H9 (cell line): Measurements from ENCODE around the gene VAV1. TPM values are rescaled to one million over a fixed set of nuclear protein-coding genes. Genes with fewer than 3 reads are reported as not detected.

Source experiments
- DNase-seq: peaks from one replicate; pipeline ENCODE4 v3.0.0-alpha.2; 2017
- H2AFZ ChIP-seq: one replicate; pipeline ENCODE4 v1.6.1; 2013; ENCODE audit warnings: mild to moderate bottlenecking, low read length, control low read depth, moderate library complexity
- H2AK5ac ChIP-seq: 2 replicates; pipeline ENCODE4 v1.6.1; 2013; ENCODE audit warnings: low read length, control low read depth, mixed read lengths; ENCODE audit not compliant: insufficient read length
- H2BK120ac ChIP-seq: one replicate; pipeline ENCODE4 v1.6.1; 2013; ENCODE audit warnings: low read depth, mild to moderate bottlenecking, low read length, control low read depth, inconsistent platforms; ENCODE audit not compliant: poor library complexity, severe bottlenecking
- H2BK12ac ChIP-seq: 2 replicates; pipeline ENCODE4 v1.6.1; 2013; ENCODE audit warnings: low read length, control low read depth, mixed read lengths, low read depth; ENCODE audit not compliant: insufficient read length
- H2BK15ac ChIP-seq: 2 replicates; pipeline ENCODE4 v1.6.1; 2013; ENCODE audit warnings: low read depth, low read length, control low read depth
- H2BK20ac ChIP-seq: one replicate; pipeline ENCODE4 v1.6.1; 2013; ENCODE audit warnings: low read depth, mild to moderate bottlenecking, low read length, control low read depth, inconsistent platforms; ENCODE audit not compliant: poor library complexity, severe bottlenecking
- H2BK5ac ChIP-seq: 2 replicates; pipeline ENCODE4 v1.6.1; 2013; ENCODE audit warnings: low read length, control low read depth, mixed read lengths; ENCODE audit not compliant: insufficient read length
- H3K14ac ChIP-seq: 2 replicates; pipeline ENCODE4 v1.6.1; 2013; ENCODE audit warnings: low read length, control low read depth; ENCODE audit not compliant: insufficient read depth
- H3K18ac ChIP-seq: 2 replicates; pipeline ENCODE4 v1.6.1; 2013; ENCODE audit warnings: low read depth, mild to moderate bottlenecking, mixed read lengths, low read length, control low read depth; ENCODE audit not compliant: insufficient read length
- H3K23ac ChIP-seq: 2 replicates; pipeline ENCODE4 v1.6.1; 2013; ENCODE audit warnings: low read length, control low read depth, mixed read lengths, low read depth; ENCODE audit not compliant: insufficient read length
- H3K23me2 ChIP-seq: 2 replicates; pipeline ENCODE4 v1.6.1; 2013; ENCODE audit warnings: low read depth, mild to moderate bottlenecking, mixed read lengths, low read length, control low read depth; ENCODE audit not compliant: insufficient read length, poor library complexity, severe bottlenecking
- H3K27ac ChIP-seq: 2 replicates; pipeline ENCODE4 v1.5.1; 2013; ENCODE audit warnings: low read length, control low read depth, mixed read lengths, low read depth; ENCODE audit not compliant: insufficient read length
- H3K27me3 ChIP-seq: 2 replicates; pipeline ENCODE4 v1.6.1; 2013; ENCODE audit warnings: low read length, control low read depth, inconsistent platforms; ENCODE audit not compliant: insufficient read depth
- H3K4ac ChIP-seq: 2 replicates; pipeline ENCODE4 v1.6.1; 2013; ENCODE audit warnings: low read depth, mild to moderate bottlenecking, control low read depth, inconsistent platforms, low read length, moderate library complexity
- H3K4me1 ChIP-seq: 2 replicates; pipeline ENCODE4 v1.6.1; 2013; ENCODE audit warnings: low read length, control low read depth, inconsistent platforms; ENCODE audit not compliant: insufficient read depth
- H3K4me2 ChIP-seq: 2 replicates; pipeline ENCODE4 v1.6.1; 2013; ENCODE audit warnings: low read length, control low read depth, mixed read lengths; ENCODE audit not compliant: insufficient read length, insufficient read depth
- H3K56ac ChIP-seq: 2 replicates; pipeline ENCODE4 v1.6.1; 2013; ENCODE audit warnings: low read depth, mild to moderate bottlenecking, mixed read lengths, low read length, control low read depth; ENCODE audit not compliant: insufficient read length
- H3K79me1 ChIP-seq: 2 replicates; pipeline ENCODE4 v1.6.1; 2013; ENCODE audit warnings: low read depth, mild to moderate bottlenecking, moderate library complexity, low read length, control low read depth, inconsistent platforms; ENCODE audit not compliant: insufficient read depth, poor library complexity, severe bottlenecking
- H3K79me2 ChIP-seq: 2 replicates; pipeline ENCODE4 v1.6.1; 2013; ENCODE audit warnings: low read length, control low read depth, inconsistent platforms; ENCODE audit not compliant: insufficient read depth
- H3K9ac ChIP-seq: 2 replicates; pipeline ENCODE4 v1.6.1; 2013; ENCODE audit warnings: low read length, control low read depth, mixed read lengths; ENCODE audit not compliant: insufficient read length; ENCODE audit errors: extremely low read depth
- H3K9me3 ChIP-seq: one replicate; pipeline ENCODE4 v1.6.1; 2013; ENCODE audit warnings: low read depth, low read length, inconsistent platforms; ENCODE audit not compliant: control insufficient read depth
- H3T11ph ChIP-seq: one replicate; pipeline ENCODE4 v1.6.1; 2013; ENCODE audit warnings: mild to moderate bottlenecking, low read length, control low read depth, inconsistent platforms
- H4K20me1 ChIP-seq: one replicate; pipeline ENCODE4 v1.6.1; 2013; ENCODE audit not compliant: control insufficient read depth, insufficient read length, insufficient read depth
- H4K5ac ChIP-seq: 2 replicates; pipeline ENCODE4 v1.6.1; 2013; ENCODE audit warnings: low read depth, mild to moderate bottlenecking, mixed read lengths, low read length, control low read depth; ENCODE audit not compliant: insufficient read length
- H4K8ac ChIP-seq: replicated peaks from 2 replicates; pipeline ENCODE4 v1.6.1; 2013; ENCODE audit warnings: low read length, control low read depth, mixed read lengths, low read depth; ENCODE audit not compliant: insufficient read length
- H4K91ac ChIP-seq: 2 replicates; pipeline ENCODE4 v1.6.1; 2013; ENCODE audit warnings: low read depth, mild to moderate bottlenecking, moderate library complexity, mixed read lengths, low read length, control low read depth; ENCODE audit not compliant: insufficient read length
- H3K27ac Mint-ChIP-seq, 3 experiments: 2 replicates in 2 of 3; 3 replicates in 1 of 3; pipeline ENCODE4 v1.8.0; 2020 to 2021; ENCODE audit warnings: mixed read lengths in 3 of 3, mild to moderate bottlenecking in 1 of 3, moderate library complexity in 1 of 3
- H3K27me3 Mint-ChIP-seq: 2 replicates; pipeline ENCODE4 v1.8.0; 2021; ENCODE audit warnings: low read depth, mild to moderate bottlenecking, moderate library complexity, mixed read lengths
- H3K36me3 Mint-ChIP-seq, 3 experiments: 2 replicates in 2 of 3; 3 replicates in 1 of 3; pipeline ENCODE4 v1.8.0; 2020 to 2021; ENCODE audit warnings: low read depth in 3 of 3, mixed read lengths in 3 of 3; ENCODE audit not compliant: insufficient read depth in 1 of 3
- H3K4me1 Mint-ChIP-seq, 2 experiments: 2 replicates each; pipeline ENCODE4 v1.8.0; 2020; ENCODE audit warnings: mixed read lengths in 2 of 2
- H3K4me3 Mint-ChIP-seq, 2 experiments: 2 replicates in 1 of 2; 3 replicates in 1 of 2; pipeline ENCODE4 v1.8.0; 2020 to 2021; ENCODE audit warnings: mild to moderate bottlenecking in 2 of 2, mixed read lengths in 2 of 2, moderate library complexity in 1 of 2
- H3K9me3 Mint-ChIP-seq, 2 experiments: 2 replicates in 1 of 2; 3 replicates in 1 of 2; pipeline ENCODE4 v1.8.0; 2020; ENCODE audit warnings: mild to moderate bottlenecking in 2 of 2, mixed read lengths in 2 of 2, moderate library complexity in 1 of 2
- CTCF ChIP-seq: fragments of 200-600 bp; sonication (generic); conservative IDR thresholded peaks from 3 replicates; pipeline ENCODE4 v1.8.0; 2021; ENCODE audit warnings: antibody characterized with exemption, mild to moderate bottlenecking
- WGBS: extraction: QIAGEN DNeasy Blood & Tissue Kit; methylation state at CpG from one replicate; pipeline ENCODE4 v1.1.7; 2013; ENCODE audit warnings: missing lambda C conversion rate, low lambda C conversion rate, mixed read lengths; ENCODE audit not compliant: insufficient read length; ENCODE audit errors: extremely low coverage; 5-methylcytosine and 5-hydroxymethylcytosine counted together
- total RNA-seq: library from RNA; stranded (reverse); gene quantifications from 2 replicates; pipeline ENCODE4 v1.2.1, GENCODE V29; 2021

The VAV1 gene
- total RNA-seq, 1 experiment from 2014 or later: 0.90 TPM

GRCh38 chr19:6733338-6734095 is 39.0 kb upstream of the VAV1 start:
- TF ChIP-seq CTCF: peak; percentile 76
- Histone ChIP-seq H3K27ac (no peak overlapping the region), H3K79me2 (no peaks in the 10 kb centered on the region), H3K56ac (no peak overlapping the region), H3K27me3 (no peaks in the 10 kb centered on the region), H3K23me2 (peaks cover 14% of the 10 kb centered on the region), H4K8ac (no peak overlapping the region), H3K23ac (no peak overlapping the region), H3K4ac (no peak overlapping the region), H3T11ph (no peak overlapping the region), H3K14ac (no peak overlapping the region), H3K79me1 (no peaks in the 10 kb centered on the region), H4K91ac (no peak overlapping the region), H3K18ac (no peak overlapping the region), H2BK20ac (no peak overlapping the region), H3K4me1 (peaks cover 5% of the 10 kb centered on the region; the same call in 1 of the 2 replicates), H2BK5ac (no peak overlapping the region), H3K4me2 (no peak overlapping the region), H2BK12ac (no peak overlapping the region), H4K5ac (no peak overlapping the region), H3K9ac (no peak overlapping the region), H2BK15ac (no peak overlapping the region), H2AK5ac (no peak overlapping the region), H4K20me1 (peaks cover 2% of the 10 kb centered on the region), H2BK120ac (no peak overlapping the region), H2AFZ (no peak overlapping the region), H3K9me3 (no peaks in the 10 kb centered on the region)
- Mint-ChIP-seq H3K27ac (no peak overlapping the region), H3K4me1 (peaks cover 21 to 35% of the 10 kb centered on the region in 2 experiments), H3K36me3 (peaks cover 5 to 16% (median 12%) of the 10 kb centered on the region in 3 experiments), H3K4me3 (no peak overlapping the region), H3K9me3 (no peaks in the 10 kb centered on the region), H3K27me3 (no peaks in the 10 kb centered on the region; the same call in 1 of the 2 replicates)
- no peak for DNase-seq
- WGBS: no CpG with 5 or more reads among the region's 29 CpGs
